HG03354 (cell line): ENCODE results near the gene PPM1M.

Experiments used
- ATAC-seq: cut with Tn5 transposase; IDR thresholded peaks from one replicate; pipeline ENCODE4 v1.9.1; 2021; ENCODE audit warnings: mild to moderate bottlenecking; ENCODE audit not compliant: unreplicated experiment, poor library complexity, severe bottlenecking

The PPM1M gene

DNA sequence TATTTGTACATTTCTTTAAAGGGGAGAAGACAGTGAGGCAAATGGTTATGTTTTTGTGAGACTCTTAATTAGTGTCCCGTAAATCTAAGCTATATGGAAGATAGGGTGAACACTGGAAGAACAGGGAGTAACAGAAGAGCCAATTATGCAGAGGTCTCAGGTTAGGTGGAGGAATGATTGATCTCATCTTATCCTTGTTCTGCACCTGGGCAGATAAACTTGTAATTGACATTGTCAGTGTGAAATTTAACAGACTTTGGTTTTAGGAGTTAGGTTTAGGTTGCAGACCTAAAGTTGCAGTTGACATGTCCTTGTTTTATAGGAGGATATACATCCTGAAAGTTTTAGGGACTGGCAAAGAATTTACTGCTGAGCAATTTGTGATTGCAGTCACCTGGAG, 3.5 kb upstream of the PPM1M start:
- no peak for ATAC-seq

DNA sequence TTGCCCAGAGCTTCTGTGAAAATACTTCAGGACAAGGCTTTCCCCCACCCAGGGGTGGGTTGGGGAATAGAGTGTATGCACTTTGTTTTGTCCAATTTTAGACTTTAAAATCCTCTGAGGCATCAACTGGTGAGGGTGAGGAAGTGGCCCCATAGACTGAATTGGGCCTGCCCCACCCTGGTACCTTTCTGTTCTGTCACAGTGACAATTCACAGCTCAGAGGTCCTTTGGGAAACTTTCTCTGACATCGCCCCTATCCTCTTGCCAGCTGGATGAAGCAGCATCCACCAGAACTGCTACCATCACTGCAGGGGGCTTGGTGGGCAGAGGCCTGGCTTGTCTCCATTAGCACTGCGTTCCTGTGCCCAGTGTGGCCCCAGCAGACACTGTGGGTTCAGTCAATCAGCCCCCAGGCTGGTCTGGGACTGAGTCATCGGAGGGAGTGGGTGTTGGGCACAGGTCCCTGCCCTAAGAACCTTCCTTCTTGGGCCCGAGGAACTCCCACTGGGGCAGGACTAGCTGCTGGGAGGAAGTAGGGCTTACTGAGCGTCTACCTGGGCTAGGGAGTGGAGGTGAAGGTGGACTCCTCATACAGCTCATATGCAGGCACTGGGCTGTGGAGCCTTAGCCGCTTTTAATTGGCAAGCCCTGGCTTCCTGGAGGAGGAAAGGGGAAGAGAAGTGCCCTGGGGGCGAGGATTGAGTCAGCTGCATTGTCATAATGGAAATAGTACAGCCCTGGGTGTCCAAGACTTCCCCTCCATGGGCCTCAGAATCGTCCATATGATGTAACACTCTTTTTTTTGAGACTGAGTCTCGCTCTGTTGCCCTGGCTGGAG, 1.5 kb upstream of the PPM1M start:
- ATAC-seq, result peak; percentile 46

DNA sequence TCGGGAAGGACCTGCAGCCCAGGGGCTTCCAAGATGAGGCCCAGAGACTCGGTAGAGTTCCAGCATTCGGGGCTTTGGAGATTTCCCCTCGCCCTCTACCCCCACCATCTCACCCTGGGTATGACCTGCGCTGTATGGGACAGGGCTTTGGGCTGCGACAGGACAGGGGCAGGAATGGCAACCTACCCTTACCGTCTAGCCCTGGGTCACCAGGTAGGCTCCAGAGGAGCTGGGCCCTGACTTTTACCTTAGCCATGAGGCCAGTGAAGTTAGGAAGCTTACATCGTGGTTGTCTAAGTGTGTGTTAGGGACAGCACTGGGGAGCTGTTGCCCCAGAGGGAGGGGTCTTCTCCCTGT, 683 bp downstream of the PPM1M start:
- ATAC-seq, result no peak

DNA sequence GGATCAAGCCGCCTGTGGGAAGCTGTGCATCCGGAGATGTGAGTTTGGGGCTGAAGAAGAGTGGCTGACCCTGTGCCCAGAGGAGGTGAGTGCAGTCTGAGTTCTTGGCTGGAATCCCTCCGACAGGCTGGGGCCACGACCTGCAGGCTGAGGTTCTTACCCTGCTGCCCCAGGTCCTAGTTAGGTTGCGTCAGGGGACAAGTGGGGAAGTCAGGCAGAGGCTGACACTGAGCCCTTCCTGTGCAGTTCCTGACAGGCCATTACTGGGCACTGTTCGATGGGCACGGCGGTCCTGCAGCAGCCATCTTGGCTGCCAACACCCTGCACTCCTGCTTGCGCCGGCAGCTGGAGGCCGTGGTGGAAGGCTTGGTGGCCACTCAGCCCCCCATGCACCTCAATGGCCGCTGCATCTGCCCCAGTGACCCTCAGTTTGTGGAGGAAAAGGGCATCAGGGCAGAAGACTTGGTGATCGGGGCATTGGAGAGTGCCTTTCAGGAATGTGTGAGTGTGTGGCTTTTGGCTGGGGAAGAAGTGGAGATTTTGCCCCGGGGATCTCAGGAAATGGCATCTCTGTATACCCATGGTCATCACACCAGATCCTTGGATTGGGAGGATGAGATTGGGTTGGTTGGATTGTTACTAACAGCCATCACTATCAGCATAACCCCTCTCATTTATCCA, 1.3 kb downstream of the PPM1M start:
- ATAC-seq, result no peak

DNA sequence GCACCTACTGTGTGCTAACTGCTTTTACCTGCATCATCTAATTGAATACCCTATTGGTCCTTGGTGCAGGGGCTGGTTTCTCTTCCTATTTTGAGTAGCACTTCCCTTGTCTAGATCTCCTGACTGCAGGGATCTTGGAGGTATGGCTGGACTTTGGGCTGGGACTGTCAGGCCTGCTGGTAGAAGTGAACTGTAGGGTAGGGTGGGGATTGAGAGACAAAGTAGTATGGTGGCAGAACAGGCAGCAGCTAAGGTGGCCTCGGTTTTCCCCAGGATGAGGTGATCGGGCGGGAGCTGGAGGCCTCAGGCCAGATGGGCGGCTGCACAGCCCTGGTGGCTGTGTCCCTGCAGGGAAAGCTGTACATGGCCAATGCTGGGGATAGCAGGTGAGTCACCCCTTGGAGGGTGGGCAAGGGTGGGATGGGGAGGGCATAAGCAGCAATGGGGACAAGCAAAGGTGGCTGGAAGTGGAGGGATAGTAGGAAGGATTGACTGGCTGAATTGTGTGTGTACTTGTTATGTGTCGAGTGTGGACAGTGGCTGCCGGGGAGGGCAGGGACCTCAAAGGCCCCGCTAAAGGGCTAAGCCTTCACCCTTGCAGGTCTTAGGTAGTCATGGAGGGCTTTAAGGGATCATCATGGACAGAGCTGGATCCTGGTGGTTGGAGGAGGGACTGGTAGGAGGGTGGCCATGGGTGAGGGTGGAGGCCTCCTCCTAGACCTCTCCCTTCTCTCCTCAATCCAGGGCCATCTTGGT, 2.0 kb downstream of the PPM1M start:
- ATAC-seq, result no peak

DNA sequence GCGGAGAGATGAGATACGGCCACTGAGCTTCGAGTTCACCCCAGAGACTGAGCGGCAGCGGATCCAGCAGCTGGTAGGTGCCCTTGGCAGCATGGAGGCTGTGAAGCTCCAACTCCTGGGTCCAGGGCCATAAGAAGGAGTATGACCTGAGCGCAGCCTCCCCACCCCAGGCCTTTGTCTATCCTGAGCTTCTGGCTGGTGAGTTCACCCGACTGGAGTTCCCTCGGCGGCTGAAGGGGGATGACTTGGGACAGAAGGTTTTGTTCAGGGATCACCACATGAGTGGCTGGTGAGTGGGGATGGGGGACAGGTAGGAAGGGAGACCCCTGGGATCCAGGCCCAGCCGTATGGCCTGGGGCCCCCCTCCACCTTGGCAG, 2.6 kb downstream of the PPM1M start:
- no peak for ATAC-seq

DNA sequence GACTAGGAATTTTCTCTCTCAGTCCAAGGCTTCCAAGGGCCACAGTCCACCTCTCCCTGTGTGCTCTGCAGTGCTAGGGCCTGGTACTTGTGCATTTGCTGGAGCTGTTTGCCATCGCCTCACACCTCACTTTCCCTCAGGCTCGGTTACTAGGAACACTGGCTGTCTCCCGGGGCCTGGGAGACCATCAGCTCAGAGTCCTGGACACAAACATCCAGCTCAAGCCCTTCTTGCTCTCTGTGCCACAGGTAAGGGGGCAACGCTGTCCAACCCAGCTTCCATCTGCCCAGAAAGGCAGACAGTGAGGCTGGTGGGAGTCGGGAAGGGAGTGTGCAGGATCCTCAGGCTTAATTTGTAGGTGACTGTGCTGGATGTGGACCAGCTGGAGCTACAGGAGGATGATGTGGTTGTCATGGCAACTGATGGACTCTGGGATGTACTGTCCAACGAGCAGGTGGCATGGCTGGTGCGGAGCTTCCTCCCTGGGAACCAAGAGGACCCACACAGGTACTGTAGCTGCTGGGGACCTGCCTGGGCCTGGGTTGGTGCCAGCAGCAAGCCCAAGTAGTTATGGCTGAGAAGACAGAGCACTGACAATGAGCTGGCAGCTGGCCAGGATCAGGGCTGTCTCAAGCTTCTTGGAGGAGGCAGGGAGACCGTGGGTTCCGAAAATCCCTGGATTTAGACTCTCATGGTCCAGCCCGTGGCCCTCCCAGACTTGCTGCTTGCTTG, 3.4 kb downstream of the PPM1M start:
- no peak for ATAC-seq

DNA sequence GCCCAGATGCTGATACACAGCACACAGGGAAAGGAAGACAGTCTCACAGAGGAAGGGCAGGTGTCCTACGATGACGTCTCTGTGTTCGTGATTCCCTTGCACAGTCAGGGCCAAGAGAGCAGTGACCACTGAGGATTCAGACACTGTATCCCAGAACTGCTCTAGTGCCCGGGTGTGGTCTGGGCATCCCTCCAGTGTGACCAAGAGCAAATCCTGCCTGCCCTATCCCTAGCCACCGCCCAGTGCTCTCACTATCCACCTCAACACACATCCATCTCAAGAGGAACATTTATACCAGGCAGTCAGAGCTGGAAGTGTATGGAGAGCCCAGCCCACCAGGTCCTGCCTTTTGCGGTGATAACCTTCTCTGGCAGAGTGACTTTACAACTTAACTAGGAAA, 4.1 kb downstream of the PPM1M start:
- ATAC-seq, result no peak

DNA sequence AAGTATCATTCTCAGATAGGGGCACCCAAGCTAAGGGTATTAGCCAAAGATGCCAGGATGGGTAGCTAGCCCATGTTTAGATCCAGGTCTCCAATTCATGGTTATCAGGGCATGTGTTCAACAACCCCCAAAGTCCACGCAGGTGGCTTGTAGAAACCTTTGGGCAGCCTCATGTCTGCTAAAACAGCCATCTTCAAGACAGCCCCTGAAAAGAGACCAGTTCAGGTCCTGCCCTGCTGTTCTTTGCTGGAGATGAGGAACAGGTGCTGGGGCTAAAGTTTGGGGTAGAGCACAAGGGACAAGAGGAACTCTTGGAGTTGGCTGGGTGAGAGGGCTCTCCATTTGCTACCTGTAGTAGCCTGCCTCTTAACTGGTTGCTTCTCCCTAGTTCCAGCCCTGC, 4.6 kb downstream of the PPM1M start:
- no peak for ATAC-seq

DNA sequence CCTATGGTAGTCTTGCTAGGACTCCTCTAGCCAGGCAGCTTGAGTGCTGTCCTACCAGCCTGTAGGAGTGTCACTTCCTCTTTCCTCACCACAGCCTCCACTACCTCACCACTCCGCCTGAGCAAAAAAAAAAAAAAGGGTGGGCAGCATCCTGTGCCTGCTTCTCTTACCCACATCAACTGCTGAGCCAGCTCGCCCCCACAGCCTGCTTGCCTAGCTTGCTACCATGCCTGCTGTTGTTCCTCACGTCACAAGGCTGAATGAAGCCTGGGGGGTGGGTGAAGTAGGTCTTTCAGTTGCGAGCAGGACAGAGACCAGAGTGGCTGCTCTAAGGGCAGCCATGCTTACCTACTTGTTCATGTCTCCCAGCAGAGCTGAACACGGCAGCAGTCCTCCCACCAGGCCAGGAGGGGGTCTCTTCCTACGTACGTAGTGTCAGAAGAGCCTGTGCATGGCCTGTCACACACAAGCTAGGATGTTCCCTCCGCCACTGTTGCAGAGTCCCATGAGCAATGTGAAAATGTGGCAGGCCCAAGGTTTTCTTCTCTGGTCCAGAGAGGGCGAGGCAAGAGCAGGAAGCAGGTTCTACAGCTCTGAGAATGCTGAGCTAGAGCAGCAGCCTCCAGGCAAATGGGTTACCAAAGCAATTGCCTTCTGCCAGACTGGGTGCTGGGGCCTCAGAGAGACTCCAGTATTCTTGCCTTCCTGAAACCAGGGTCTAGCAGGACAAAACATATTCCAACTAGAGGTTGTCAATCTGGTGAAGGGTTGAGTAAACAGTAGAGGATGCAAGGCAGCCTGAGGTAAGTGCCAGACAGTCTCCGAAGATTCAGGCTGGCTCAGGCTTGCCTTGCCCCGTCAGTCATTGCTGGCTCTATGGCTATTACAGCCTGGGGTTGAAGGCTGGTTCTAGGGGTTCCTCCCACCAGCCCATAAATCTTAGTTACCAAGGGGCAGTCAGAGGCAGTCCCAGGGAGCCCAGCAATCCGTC, 8.1 kb downstream of the PPM1M start:
- peak; percentile 96 for ATAC-seq

DNA sequence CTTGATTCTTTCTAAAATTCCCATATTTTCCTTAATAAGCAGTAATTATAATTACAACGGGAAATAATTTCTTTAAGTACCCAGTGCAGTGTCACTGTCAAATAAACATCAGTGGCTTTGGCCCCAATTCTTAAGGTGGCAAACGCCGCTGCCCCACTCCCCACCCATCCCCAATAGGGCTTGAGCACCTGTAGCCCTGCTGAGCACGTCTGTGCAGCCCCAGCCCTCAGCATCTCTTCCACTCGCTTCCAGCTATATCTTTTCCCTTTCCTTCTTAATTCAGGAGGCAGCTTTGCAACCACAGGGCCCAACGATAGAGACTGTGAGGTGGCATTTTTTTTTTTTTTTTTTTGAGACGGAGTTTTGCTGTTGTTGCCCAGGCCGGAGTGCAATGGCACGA, 9.0 kb downstream of the PPM1M start:
- no peak for ATAC-seq

DNA sequence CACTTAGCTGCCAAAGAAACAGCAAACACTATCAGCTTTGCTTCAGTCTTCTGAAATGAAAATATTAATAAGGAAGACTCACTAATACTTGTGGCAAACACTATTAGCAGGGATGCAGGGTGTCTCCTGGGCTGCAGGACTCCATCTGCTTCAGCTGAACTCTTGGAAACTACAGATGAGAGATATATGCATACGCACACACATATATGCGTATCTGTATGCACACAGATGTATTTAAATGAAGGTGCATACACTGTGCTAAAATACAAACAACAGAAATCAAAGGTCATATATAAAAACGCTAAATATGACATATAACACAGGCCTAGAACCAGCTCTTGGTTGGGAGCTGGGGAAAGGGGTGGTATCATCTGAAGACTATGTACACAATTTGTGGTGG, 10.6 kb downstream of the PPM1M start:
- no peak for ATAC-seq

DNA sequence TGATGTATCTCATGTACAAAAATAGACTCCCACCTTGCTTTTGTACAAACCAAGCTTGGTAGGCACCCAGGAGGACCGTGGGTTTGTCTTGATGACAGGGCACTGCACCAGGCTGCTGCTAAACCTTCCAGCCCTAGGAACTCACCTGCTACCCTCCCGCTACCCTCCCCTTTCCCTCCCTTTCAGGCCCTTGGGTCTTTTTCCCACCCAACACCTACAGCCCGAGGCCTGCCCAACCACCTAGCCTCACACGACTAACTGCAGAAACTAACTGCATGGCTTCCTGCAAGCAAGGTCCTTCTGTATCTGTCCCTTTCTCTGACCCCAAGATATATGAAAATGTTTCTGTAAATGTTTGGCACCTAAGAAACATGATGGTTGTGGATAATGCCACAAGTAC, 11.1 kb downstream of the PPM1M start:
- no peak for ATAC-seq

DNA sequence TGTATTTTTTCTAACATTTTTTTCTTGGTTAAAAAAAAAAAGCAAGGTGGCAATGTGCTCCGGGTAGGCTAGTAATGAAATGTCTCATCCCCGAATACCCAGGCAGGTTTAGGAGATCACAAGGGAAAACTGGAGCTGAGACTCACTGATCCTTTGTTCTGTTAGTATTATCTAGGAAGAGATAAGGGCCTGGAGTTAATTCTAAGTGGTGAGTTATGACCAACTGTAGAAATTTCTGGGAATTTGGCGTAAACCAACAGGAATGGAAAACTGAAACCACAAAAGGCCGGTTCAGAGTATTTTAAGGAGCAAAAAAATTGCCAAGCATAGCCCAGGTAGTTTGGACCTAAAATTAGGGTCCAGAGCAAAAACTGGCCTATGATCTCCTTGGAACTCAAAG, 12.4 kb downstream of the PPM1M start:
- no peak for ATAC-seq

DNA sequence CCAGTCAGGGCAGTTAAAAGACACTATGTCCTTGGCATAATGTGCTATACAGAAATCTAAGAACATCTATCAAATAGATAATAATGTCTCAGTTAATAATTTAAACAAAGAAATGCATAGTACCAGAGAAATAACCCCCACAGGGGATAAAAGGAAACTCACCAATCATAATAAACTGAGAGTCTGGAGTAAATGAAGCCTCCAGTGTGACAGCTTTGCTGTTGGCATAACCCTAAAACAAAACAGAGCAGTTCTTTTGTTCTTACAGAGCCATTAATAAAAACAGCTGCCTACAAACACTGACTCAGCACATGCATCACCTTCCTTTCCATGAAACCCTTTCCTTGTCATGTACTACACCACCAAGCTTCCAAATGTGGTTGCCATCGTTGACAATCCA, 13.5 kb downstream of the PPM1M start:
- ATAC-seq, result no peak

DNA sequence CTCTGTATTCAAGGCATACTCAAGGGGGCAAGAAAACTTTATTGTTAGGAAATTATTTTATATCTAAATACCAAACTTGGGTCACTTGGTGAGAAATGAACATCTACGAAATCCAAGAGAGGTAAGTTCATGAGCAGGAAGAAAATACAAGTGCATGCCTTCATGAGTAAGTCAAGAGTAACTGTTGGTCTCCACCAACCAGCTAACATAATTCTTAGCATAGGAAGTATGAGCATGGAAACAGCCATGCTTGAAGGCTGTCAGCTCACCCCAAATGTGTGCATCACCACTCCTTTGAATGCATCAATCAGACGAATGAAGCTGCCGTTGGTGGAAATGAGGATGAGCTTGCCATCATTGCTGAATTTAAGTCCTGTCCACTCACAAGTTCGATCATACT, 13.9 kb downstream of the PPM1M start:
- ATAC-seq, result no peak

DNA sequence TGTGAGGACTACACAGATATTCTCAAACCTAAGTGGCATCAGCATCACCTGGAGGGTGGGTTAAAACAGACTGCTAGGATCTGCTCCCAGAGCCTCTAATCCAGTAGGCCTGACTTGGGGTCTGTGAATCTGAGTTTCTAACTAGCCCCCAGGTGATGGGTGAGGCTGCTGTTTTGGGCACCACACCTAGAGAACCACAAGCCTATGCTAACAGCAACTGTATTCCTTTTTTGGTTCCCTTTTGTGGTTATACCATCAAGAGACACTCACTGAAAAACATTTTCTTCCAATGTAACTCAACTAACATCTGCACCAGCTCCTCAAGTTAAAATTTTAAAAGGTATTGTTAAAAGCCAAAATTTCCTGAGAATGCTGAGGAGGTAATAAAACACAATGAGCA, 16.9 kb downstream of the PPM1M start:
- ATAC-seq, result no peak

DNA sequence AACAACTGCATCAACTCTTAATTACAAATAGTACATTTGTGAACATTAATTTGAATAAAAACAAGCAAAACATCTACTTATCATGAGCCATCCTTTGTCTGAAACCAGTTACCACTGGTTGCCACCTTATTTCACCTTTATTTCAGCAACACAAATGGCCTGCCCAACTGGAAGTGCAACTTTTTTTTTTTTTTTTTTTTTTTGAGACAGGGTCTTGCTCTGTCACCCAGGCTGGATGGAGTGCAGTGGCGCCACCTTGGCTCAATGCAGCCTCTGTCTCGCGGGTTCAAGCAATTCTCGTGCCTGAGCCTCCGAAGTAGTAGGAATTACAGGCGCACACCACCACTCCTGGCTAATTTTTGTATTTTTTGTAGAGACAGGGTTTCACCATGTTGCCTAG, 19.8 kb downstream of the PPM1M start:
- ATAC-seq, result no peak

DNA sequence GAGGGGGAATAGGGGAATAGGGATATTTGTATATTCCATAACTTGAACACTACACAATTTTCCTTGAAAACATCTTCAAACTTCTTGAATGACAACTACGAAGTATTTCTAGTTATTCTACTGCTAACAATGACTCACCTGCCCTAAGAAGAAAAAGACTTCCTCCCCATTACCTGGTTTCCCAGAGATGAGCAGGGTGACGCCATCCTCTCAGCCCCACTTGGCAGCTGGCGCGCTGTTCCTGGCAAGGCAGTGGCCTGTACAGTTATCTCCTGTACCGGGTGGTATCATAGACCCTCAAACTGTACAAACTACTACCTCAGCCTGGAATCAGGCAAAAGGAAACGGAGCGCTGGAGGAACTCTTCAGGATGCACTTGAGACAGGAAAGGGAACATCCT, 22.5 kb downstream of the PPM1M start:
- ATAC-seq, result no peak
